Activated CD4-positive, alpha-beta T cell treated with anti-CD3 and anti-CD28 coated beads, Interleukin-2, amount 10 ng/mL, durations not matched to agents 7 days and 5 days (primary cell): ENCODE data around the gene AGBL3. TPM values are rescaled to one million over a fixed set of nuclear protein-coding genes. Genes with fewer than 3 reads are reported as not detected.

Experiments used
- CTCF ChIA-PET: fragments of 350-600 bp; sonication (Branson Sonifier 250); formaldehyde crosslinking; loops from one replicate; lab custom pipeline; 2021; ENCODE audit warnings: antibody characterized with exemption; lab: Charles Lee
- POLR2A ChIA-PET: fragments of 350-600 bp; sonication (Branson Sonifier 250); formaldehyde crosslinking; loops from one replicate; lab custom pipeline; 2021; ENCODE audit warnings: antibody characterized with exemption; lab: Charles Lee
- DNase-seq: peaks from one replicate; pipeline ENCODE4 v3.0.0-alpha.2; 2020
- H3K27ac Mint-ChIP-seq: one replicate; pipeline ENCODE4 v1.8.0; 2021; ENCODE audit warnings: mild to moderate bottlenecking, moderate library complexity, mixed read lengths
- H3K27me3 Mint-ChIP-seq: one replicate; pipeline ENCODE4 v1.8.0; 2021; ENCODE audit warnings: mixed read lengths
- H3K36me3 Mint-ChIP-seq: one replicate; pipeline ENCODE4 v1.8.0; 2021; ENCODE audit warnings: low read depth, mixed read lengths
- H3K4me1 Mint-ChIP-seq: one replicate; pipeline ENCODE4 v1.8.0; 2021; ENCODE audit warnings: mixed read lengths
- H3K4me3 Mint-ChIP-seq: one replicate; pipeline ENCODE4 v1.8.0; 2021; ENCODE audit warnings: mild to moderate bottlenecking, moderate library complexity, mixed read lengths
- H3K9me3 Mint-ChIP-seq: one replicate; pipeline ENCODE4 v1.8.0; 2021; ENCODE audit warnings: mixed read lengths
- total RNA-seq, 2 experiments: library from RNA; stranded (reverse); gene quantifications; one replicate each; pipeline ENCODE4 v1.2.3, GENCODE V29; 2021

Gene AGBL3
- total RNA-seq, 2 experiments from 2014 or later = 1.9 TPM

GRCh38 chr7:135178364-135178763 is 192.1 kb downstream of the AGBL3 start:
- H3K27ac Mint-ChIP-seq = no peak overlapping the region
- no peaks in the 10 kb centered on the region for H3K4me1 Mint-ChIP-seq
- ChIA-PET POLR2A (no interaction called here), CTCF (interaction anchor here (0.8 to 4.4 kb wide), 3 partner anchors 8 to 192 kb away, joined by 4 to 21 read pairs (median 6); partner anchors contain the start of genes AGBL3 and CYREN)
- no peak overlapping the region for H3K4me3 Mint-ChIP-seq
- no peaks in the 10 kb centered on the region for H3K27me3 Mint-ChIP-seq
- DNase-seq = no peak
- H3K36me3 Mint-ChIP-seq = peaks cover 36% of the 10 kb centered on the region
- peaks cover 33% of the 10 kb centered on the region for H3K9me3 Mint-ChIP-seq

- H3K27me3 Mint-ChIP-seq = no peaks in the 10 kb centered on the region
- H3K27ac Mint-ChIP-seq = no peak overlapping the region
- H3K4me3 Mint-ChIP-seq = no peak overlapping the region
- DNase-seq = no peak
- H3K36me3 Mint-ChIP-seq = peaks cover 45% of the 10 kb centered on the region
- no peaks in the 10 kb centered on the region for H3K4me1 Mint-ChIP-seq
- ChIA-PET POLR2A (no interaction called here), CTCF (interaction anchor here (0.8 to 4.4 kb wide), 5 partner anchors 9 to 193 kb away, joined by 4 to 21 read pairs (median 6); partner anchors contain the start of genes AGBL3 and CYREN)
- H3K9me3 Mint-ChIP-seq = peaks cover 40% of the 10 kb centered on the region
Measured at GRCh38 chr7:135179321-135179925, 193.1 kb downstream of the AGBL3 start.

DNA sequence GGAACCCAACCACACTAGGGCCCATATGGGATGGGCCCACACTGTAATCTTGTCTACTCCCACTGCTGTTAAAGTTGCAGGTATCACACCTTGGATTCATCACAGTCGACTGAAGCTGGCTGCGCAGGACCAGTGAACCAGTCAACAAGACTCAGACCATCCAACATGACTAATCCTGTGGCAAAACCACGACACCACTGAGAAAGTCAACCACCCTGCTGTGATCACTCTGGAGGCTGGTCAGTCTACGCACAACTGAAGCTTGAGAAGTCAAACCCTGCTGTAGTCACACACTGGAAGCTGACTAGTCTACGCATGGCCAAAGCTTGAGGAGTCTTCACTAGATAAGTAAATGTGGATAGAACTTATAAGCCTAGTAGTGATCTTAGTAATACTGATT is 193.8 kb downstream of the AGBL3 start:
- no peak overlapping the region for H3K27ac Mint-ChIP-seq
- peaks cover 40% of the 10 kb centered on the region for H3K9me3 Mint-ChIP-seq
- no peaks in the 10 kb centered on the region for H3K4me1 Mint-ChIP-seq
- ChIA-PET CTCF (interaction anchor here (1.4 to 4.4 kb wide), 3 partner anchors 10 to 31 kb away, joined by 3 to 21 read pairs (median 7); partner anchors contain the start of genes CYREN and WDR91), POLR2A (no interaction called here)
- H3K4me3 Mint-ChIP-seq = no peak overlapping the region
- H3K36me3 Mint-ChIP-seq = peaks cover 48% of the 10 kb centered on the region
- H3K27me3 Mint-ChIP-seq = no peaks in the 10 kb centered on the region
- no peak for DNase-seq

GRCh38 chr7:135181261-135181928 is 195.1 kb downstream of the AGBL3 start:
- DNase-seq = no peak
- Mint-ChIP-seq H3K27ac (no peak overlapping the region), H3K4me1 (no peaks in the 10 kb centered on the region), H3K4me3 (no peak overlapping the region), H3K27me3 (no peaks in the 10 kb centered on the region), H3K9me3 (peaks cover 40% of the 10 kb centered on the region), H3K36me3 (peaks cover 56% of the 10 kb centered on the region)
- CTCF ChIA-PET = interaction anchor here (0.6 to 4.4 kb wide), 3 partner anchors 11 to 486 kb away, joined by 3 to 21 read pairs (median 3); partner anchors contain the start of genes CYREN and WDR91
- POLR2A ChIA-PET = no interaction called here

DNA sequence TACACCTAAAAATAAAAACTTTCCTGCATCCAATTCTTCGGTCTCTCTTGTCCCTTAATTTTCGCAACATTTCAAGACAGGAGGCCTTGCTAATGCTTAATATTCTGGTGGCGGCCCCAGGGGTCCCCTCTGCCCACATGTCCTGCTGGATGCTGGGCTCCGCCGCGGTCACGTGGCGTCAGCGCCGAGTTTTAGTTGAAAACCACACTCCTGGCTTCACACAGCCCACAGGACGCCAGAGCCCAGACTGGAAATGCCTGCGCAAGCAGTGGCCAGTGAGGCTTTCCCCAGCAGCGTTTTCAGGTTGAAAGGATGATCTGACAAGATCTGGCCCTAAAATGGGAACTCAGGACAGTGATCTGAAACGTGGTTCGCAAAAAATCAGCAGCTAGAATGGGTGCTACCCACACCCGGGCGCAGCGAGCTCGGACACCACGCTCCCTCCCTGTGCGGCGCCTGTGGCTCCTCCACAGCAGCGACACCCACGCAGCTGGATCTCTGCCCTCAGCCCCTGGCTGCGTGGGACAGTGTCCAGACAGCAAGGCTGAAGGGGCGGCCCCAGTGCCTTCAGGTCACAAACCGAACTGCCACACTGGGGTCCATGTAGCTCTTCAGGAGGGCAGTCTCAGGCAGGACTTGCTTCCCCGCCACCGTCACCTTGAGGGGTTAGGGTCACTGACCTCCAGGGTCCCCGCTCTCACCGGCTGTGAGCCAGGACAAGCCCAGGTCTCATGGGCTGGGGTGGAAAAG is 195.8 kb downstream of the AGBL3 start:
- POLR2A ChIA-PET = no interaction called here
- H3K9me3 Mint-ChIP-seq = peaks cover 40% of the 10 kb centered on the region
- DNase-seq = no peak
- CTCF ChIA-PET = interaction anchor here (0.6 to 4.4 kb wide), 4 partner anchors 12 to 500 kb away, joined by 3 to 21 read pairs (median 3); partner anchors contain the start of gene CYREN
- no peaks in the 10 kb centered on the region for H3K4me1 Mint-ChIP-seq
- no peak overlapping the region for H3K27ac Mint-ChIP-seq
- no peaks in the 10 kb centered on the region for H3K27me3 Mint-ChIP-seq
- H3K36me3 Mint-ChIP-seq = peaks cover 60% of the 10 kb centered on the region
- H3K4me3 Mint-ChIP-seq = no peak overlapping the region

DNA sequence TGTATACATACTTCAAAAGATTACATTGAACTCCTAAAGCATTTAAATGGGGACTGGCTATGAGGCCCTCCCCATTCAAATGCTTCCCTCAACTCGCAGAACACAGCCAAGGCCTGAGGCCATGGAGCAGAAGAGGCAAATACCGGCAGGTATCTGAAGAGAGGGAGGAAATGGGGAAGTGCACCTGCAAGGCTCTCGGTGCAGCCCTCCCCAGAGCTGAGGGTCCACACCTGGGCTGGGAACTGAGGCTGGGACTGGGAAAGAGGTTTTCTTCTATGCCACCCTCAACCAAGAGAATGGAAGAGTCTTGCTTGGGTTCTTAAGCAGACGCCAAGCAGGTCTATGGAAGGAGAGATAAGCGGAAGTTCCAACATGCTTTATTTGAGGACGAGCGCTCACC is 197.2 kb downstream of the AGBL3 start:
- no peaks in the 10 kb centered on the region for H3K27me3 Mint-ChIP-seq
- peaks cover 40% of the 10 kb centered on the region for H3K9me3 Mint-ChIP-seq
- CTCF ChIA-PET = interaction anchor here (1.0 to 1.5 kb wide), 3 partner anchors 9 to 19 kb away, joined by 3 to 6 read pairs (median 3); no protein-coding TSS in a partner anchor
- POLR2A ChIA-PET = no interaction called here
- H3K4me3 Mint-ChIP-seq = no peak overlapping the region
- DNase-seq = no peak
- no peak overlapping the region for H3K27ac Mint-ChIP-seq
- H3K4me1 Mint-ChIP-seq = no peaks in the 10 kb centered on the region
- H3K36me3 Mint-ChIP-seq = peaks cover 71% of the 10 kb centered on the region

GRCh38 chr7:135184254-135184841 is 198.0 kb downstream of the AGBL3 start:
- no peak overlapping the region for H3K27ac Mint-ChIP-seq
- ChIA-PET POLR2A (no interaction called here), CTCF (interaction anchor here (1.1 kb wide), 1 partner anchor 20 kb away, joined by 6 read pairs; no protein-coding TSS in a partner anchor)
- no peaks in the 10 kb centered on the region for H3K27me3 Mint-ChIP-seq
- peaks cover 34% of the 10 kb centered on the region for H3K9me3 Mint-ChIP-seq
- no peak for DNase-seq
- no peak overlapping the region for H3K4me3 Mint-ChIP-seq
- H3K4me1 Mint-ChIP-seq = no peaks in the 10 kb centered on the region
- peaks cover 65% of the 10 kb centered on the region for H3K36me3 Mint-ChIP-seq

Other genes starting within 250 kb of the AGBL3 start
- under 1 TPM; 0.10 to 0.17 TPM for gene CALD1, start 206.9 kb upstream of the AGBL3 start, total RNA-seq
- 10 to 100 TPM; 25.3 to 27.7 TPM for gene TMEM140, start 161.6 kb downstream of the AGBL3 start, total RNA-seq
- 10 to 100 TPM; 34.4 to 39.7 TPM for gene CYREN, start 184.2 kb downstream of the AGBL3 start, total RNA-seq
- 10 to 100 TPM; 15.5 to 17.3 TPM for gene WDR91, start 225.0 kb downstream of the AGBL3 start, total RNA-seq
- gene STRA8, start 247.3 kb downstream of the AGBL3 start, total RNA-seq = not detected